ENCODE measurements around the gene TTC5. TPM values are rescaled to one million over a fixed set of nuclear protein-coding genes. Genes with fewer than 3 reads are reported as not detected.
"Not testable (repeated sequence)": the region's sequence is repeated elsewhere in the genome, so short reads cannot be mapped to it uniquely, and the experiment has no call there.

The TTC5 gene
- total and polyA plus RNA-seq, 7 experiments from 2014 or later, result 16.4 to 30.1 (median 20.8) TPM

- H3K4me3 ChIP-seq (ENCODE audit: low read length), result peak overlapping the region; percentile 74
- peaks cover 4 to 5% of the 10 kb centered on the region in 2 donors for H3K4me1 ChIP-seq (ENCODE audit: control insufficient read depth in 2 of 2, insufficient read depth in 2 of 2, low read length in 2 of 2)
- H3K27me3 ChIP-seq (ENCODE audit: control insufficient read depth in 2 of 2, insufficient read depth in 2 of 2, low read length in 2 of 2), result no peaks in the 10 kb centered on the region
- peaks cover 0 to 3% (median 0%) of the 10 kb centered on the region in 5 donors for H3K27me3 Mint-ChIP-seq
- no peak for ATAC-seq
- DNase-seq, result no peak
- H3K36me3 ChIP-seq (ENCODE audit: control insufficient read depth in 2 of 3, insufficient read depth in 3 of 3, low read length in 3 of 3), result peaks cover 0 to 11% (median 0%) of the 10 kb centered on the region in 3 experiments
- H3K27ac ChIP-seq (ENCODE audit: low read depth, low read length), result peak overlapping the region; percentile 91
- H3K27ac Mint-ChIP-seq, result peak overlapping the region; percentile 91 to 98 (median 97)
- ChIA-PET POLR2A (interaction anchor here (0.6 to 3.6 kb wide), 16 partner anchors 10 to 339 kb away, joined by 3 to 40 read pairs (median 6); partner anchors contain the start of genes APEX1, CCNB1IP1, OSGEP and PIP4P1), CTCF (interaction anchor here (0.8 to 6.6 kb wide), 8 partner anchors 11 to 340 kb away, joined by 3 to 68 read pairs (median 6); partner anchors contain the start of genes CCNB1IP1 and RNASE4)
- peaks cover 0 to 6% (median 0%) of the 10 kb centered on the region in 11 donors for H3K9me3 Mint-ChIP-seq
- H3K9me3 ChIP-seq (ENCODE audit: control insufficient read depth in 2 of 3, low read length in 3 of 3), result no peaks in the 10 kb centered on the region
- peak overlapping the region; percentile 82 to 99 (median 95) for H3K4me3 Mint-ChIP-seq
- intact Hi-C loops (cut with micrococcal nuclease), result loop anchor here (1.0 to 5.0 kb wide), 16 partner anchors 11 to 1112 kb away; partner anchors contain the start of genes APEX1 (in 2 of the 2), CCNB1IP1 (in 2 of the 2), PIP4P1 (in 2 of the 2) and TEP1 (in 2 of the 2)
- H3K36me3 Mint-ChIP-seq, result peaks cover 4 to 13% (median 10%) of the 10 kb centered on the region in 5 donors
- H3K4me1 Mint-ChIP-seq, result peaks cover 6 to 27% (median 17%) of the 10 kb centered on the region in 7 donors
Measured at GRCh38 chr14:20343862-20344220, 38.1 kb upstream of the TTC5 start.

- Mint-ChIP-seq H3K27me3 (peaks cover 0 to 7% (median 0%) of the 10 kb centered on the region in 5 donors), H3K4me1 (peaks cover 6 to 27% (median 18%) of the 10 kb centered on the region in 7 donors), H3K9me3 (peaks cover 0 to 6% (median 0%) of the 10 kb centered on the region in 11 donors), H3K36me3 (peaks cover 4 to 13% (median 10%) of the 10 kb centered on the region in 5 donors), H3K27ac (peak within 1 kb of the TSS; percentile 91 to 98 (median 97)), H3K4me3 (peak within 1 kb of the TSS; percentile 82 to 99 (median 95))
- POLR2A ChIA-PET, result interaction anchor here (0.6 to 3.6 kb wide), 19 partner anchors 10 to 340 kb away, joined by 3 to 40 read pairs (median 5); partner anchors contain the start of genes APEX1, CCNB1IP1, OSGEP and PIP4P1
- H3K4me3 ChIP-seq (ENCODE audit: low read length), result peak within 1 kb of the TSS; percentile 74
- intact Hi-C loops (cut with micrococcal nuclease), result loop anchor here (1.0 to 5.0 kb wide), 16 partner anchors 10 to 1113 kb away; partner anchors contain the start of genes APEX1 (in 2 of the 2), CCNB1IP1 (in 2 of the 2), PIP4P1 (in 2 of the 2) and TEP1 (in 2 of the 2)
- DNase-seq (peak; percentile 82 to 94 (median 93)), ATAC-seq (peak; percentile 86)
- H3K27ac ChIP-seq (ENCODE audit: low read depth, low read length), result peak within 1 kb of the TSS; percentile 91
- peaks cover 4 to 5% of the 10 kb centered on the region in 2 donors for H3K4me1 ChIP-seq (ENCODE audit: control insufficient read depth in 2 of 2, insufficient read depth in 2 of 2, low read length in 2 of 2)
- H3K9me3 ChIP-seq (ENCODE audit: control insufficient read depth in 2 of 3, low read length in 3 of 3), result no peaks in the 10 kb centered on the region
- H3K36me3 ChIP-seq (ENCODE audit: control insufficient read depth in 2 of 3, insufficient read depth in 3 of 3, low read length in 3 of 3), result peaks cover 0 to 11% (median 0%) of the 10 kb centered on the region in 3 experiments
- CTCF ChIA-PET, result interaction anchor here (0.7 to 6.6 kb wide), 9 partner anchors 11 to 340 kb away, joined by 3 to 68 read pairs (median 6); partner anchors contain the start of genes CCNB1IP1 and RNASE4
- no peaks in the 10 kb centered on the region for H3K27me3 ChIP-seq (ENCODE audit: control insufficient read depth in 2 of 2, insufficient read depth in 2 of 2, low read length in 2 of 2)
Measured at GRCh38 chr14:20343092-20343861, 37.5 kb upstream of the TTC5 start, which contains the start of gene PARP2. TSS of gene PARP2 (plus strand) at chr14:20343635. CDS start at chr14:20343642, 7 bp downstream.

GRCh38 chr14:20341646-20342045, 35.9 kb upstream of the TTC5 start:
- CTCF ChIA-PET, result interaction anchor here (0.7 to 6.6 kb wide), 7 partner anchors 8 to 746 kb away, joined by 3 to 68 read pairs (median 4); no protein-coding TSS in a partner anchor
- no peak for ATAC-seq

GRCh38 chr14:20341032-20341431, 35.3 kb upstream of the TTC5 start:
- CTCF ChIA-PET, result interaction anchor here (0.8 to 6.6 kb wide), 5 partner anchors 7 to 746 kb away, joined by 3 to 68 read pairs (median 4); no protein-coding TSS in a partner anchor
- H3K27me3 ChIP-seq (ENCODE audit: control insufficient read depth in 2 of 2, insufficient read depth in 2 of 2, low read length in 2 of 2); H3K27ac ChIP-seq (ENCODE audit: low read depth, low read length); H3K36me3 Mint-ChIP-seq; H3K9me3 Mint-ChIP-seq; H3K9me3 ChIP-seq (ENCODE audit: control insufficient read depth in 2 of 3, low read length in 3 of 3); H3K36me3 ChIP-seq (ENCODE audit: control insufficient read depth in 2 of 3, insufficient read depth in 3 of 3, low read length in 3 of 3); H3K4me3 ChIP-seq (ENCODE audit: low read length); DNase-seq; ATAC-seq; H3K4me1 ChIP-seq (ENCODE audit: control insufficient read depth in 2 of 2, insufficient read depth in 2 of 2, low read length in 2 of 2): not testable (repeated sequence)
- Mint-ChIP-seq H3K27ac (peak overlapping the region in 3 of 9 donors; percentile 9 to 52 (median 17)), H3K27me3 (peaks cover 0 to 10% (median 0%) of the 10 kb centered on the region in 5 donors), H3K4me1 (peaks cover 6 to 24% (median 18%) of the 10 kb centered on the region in 7 donors), H3K4me3 (peak overlapping the region in 2 of 10 donors; percentile 8 to 12)
- POLR2A ChIA-PET, result interaction anchor here (1.4 to 3.6 kb wide), 3 partner anchors 114 to 342 kb away, joined by 9 to 40 read pairs (median 23); partner anchors contain the start of genes APEX1, OSGEP and RNASE4
- intact Hi-C loops (cut with micrococcal nuclease), result loop anchor here in 1 of 2 donors (5.0 kb wide), 1 partner anchor 761 kb away; the partner anchor contains the start of gene TMEM253

More at GRCh38 chr14:20341646-20342045, 35.9 kb upstream of the TTC5 start:
- H3K9me3 Mint-ChIP-seq, result peaks cover 0 to 6% (median 0%) of the 10 kb centered on the region in 11 donors
- POLR2A ChIA-PET, result interaction anchor here (0.6 to 3.6 kb wide), 7 partner anchors 9 to 341 kb away, joined by 3 to 40 read pairs (median 12); partner anchors contain the start of genes APEX1, CCNB1IP1, OSGEP and PNP
- Histone ChIP-seq H3K27me3 (ENCODE audit: control insufficient read depth in 2 of 2, insufficient read depth in 2 of 2, low read length in 2 of 2) (no peaks in the 10 kb centered on the region), H3K4me3 (ENCODE audit: low read length) (no peak overlapping the region), H3K4me1 (ENCODE audit: control insufficient read depth in 2 of 2, insufficient read depth in 2 of 2, low read length in 2 of 2) (peaks cover 4 to 5% of the 10 kb centered on the region in 2 donors), H3K27ac (ENCODE audit: low read depth, low read length) (peak overlapping the region; percentile 91), H3K36me3 (ENCODE audit: control insufficient read depth in 2 of 3, insufficient read depth in 3 of 3, low read length in 3 of 3) (peaks cover 0 to 6% (median 0%) of the 10 kb centered on the region in 3 experiments), H3K9me3 (ENCODE audit: control insufficient read depth in 2 of 3, low read length in 3 of 3) (no peaks in the 10 kb centered on the region)
- peak overlapping the region in 4 of 9 donors; percentile 94 to 98 (median 97) for H3K27ac Mint-ChIP-seq
- H3K4me1 Mint-ChIP-seq, result peaks cover 6 to 26% (median 18%) of the 10 kb centered on the region in 7 donors
- H3K36me3 Mint-ChIP-seq, result peaks cover 4 to 12% (median 8%) of the 10 kb centered on the region in 5 donors
- H3K27me3 Mint-ChIP-seq, result peaks cover 0 to 10% (median 0%) of the 10 kb centered on the region in 5 donors
- intact Hi-C loops (cut with micrococcal nuclease), result loop anchor here (2.0 to 5.0 kb wide), 4 partner anchors 15 to 927 kb away; partner anchors contain the start of genes HNRNPC (in 1 of the 2) and TMEM253 (in 1 of the 2)
- peak overlapping the region in 3 of 10 donors; percentile 95 to 99 (median 97) for H3K4me3 Mint-ChIP-seq
- DNase-seq, result no peak

GRCh38 chr14:20334017-20334416, 28.3 kb upstream of the TTC5 start:
- no peak overlapping the region for H3K27ac ChIP-seq (ENCODE audit: low read depth, low read length)
- H3K4me3 ChIP-seq (ENCODE audit: low read length), result no peak overlapping the region
- H3K4me1 Mint-ChIP-seq, result peaks cover 15 to 43% (median 30%) of the 10 kb centered on the region in 7 donors
- peaks cover 0 to 3% (median 0%) of the 10 kb centered on the region in 5 donors for H3K36me3 Mint-ChIP-seq
- no peaks in the 10 kb centered on the region for H3K27me3 ChIP-seq (ENCODE audit: control insufficient read depth in 2 of 2, insufficient read depth in 2 of 2, low read length in 2 of 2)
- intact Hi-C loops (cut with micrococcal nuclease), result no loop called here
- no peaks in the 10 kb centered on the region for H3K9me3 Mint-ChIP-seq
- H3K27me3 Mint-ChIP-seq, result peaks cover 0 to 9% (median 0%) of the 10 kb centered on the region in 5 donors
- CTCF ChIA-PET, result interaction anchor here (0.6 to 1.6 kb wide), 4 partner anchors 8 to 362 kb away, joined by 3 to 5 read pairs (median 4); no protein-coding TSS in a partner anchor
- no peaks in the 10 kb centered on the region for H3K4me1 ChIP-seq (ENCODE audit: control insufficient read depth in 2 of 2, insufficient read depth in 2 of 2, low read length in 2 of 2)
- H3K36me3 ChIP-seq (ENCODE audit: control insufficient read depth in 2 of 3, insufficient read depth in 3 of 3, low read length in 3 of 3), result peaks cover 0 to 2% (median 0%) of the 10 kb centered on the region in 3 experiments
- peak overlapping the region in 1 of 9 donors; percentile 90 for H3K27ac Mint-ChIP-seq
- POLR2A ChIA-PET, result interaction anchor here (0.6 to 5.4 kb wide), 8 partner anchors 9 to 348 kb away, joined by 3 to 35 read pairs (median 4); partner anchors contain the start of gene PARP2
- ATAC-seq, result no peak
- H3K4me3 Mint-ChIP-seq, result no peak overlapping the region
- no peaks in the 10 kb centered on the region for H3K9me3 ChIP-seq (ENCODE audit: control insufficient read depth in 2 of 3, low read length in 3 of 3)
- DNase-seq, result no peak
